Hematopoietic multipotent progenitor cell treated with erythropoietin and hydrocortisone succinate and interleukin-3 and kit ligand, for 8 days (in vitro differentiated cells): ENCODE results near the gene UTP25.

Experiments
- DNase-seq: peaks from one replicate; pipeline ENCODE4 v3.0.0-alpha.2; 2015

UTP25 gene

GRCh38 chr1:209844695-209845407 is 17.1 kb downstream of the UTP25 start:
- DNase-seq = no peak

GRCh38 chr1:209845408-209845725 is 17.6 kb downstream of the UTP25 start:
- no peak for DNase-seq

GRCh38 chr1:209849388-209849787 is 21.6 kb downstream of the UTP25 start:
- DNase-seq = no peak

- peak; percentile 42 for DNase-seq
Measured at GRCh38 chr1:209850342-209850979, 22.7 kb downstream of the UTP25 start.

- DNase-seq = no peak
Measured at GRCh38 chr1:209853676-209854075, 25.9 kb downstream of the UTP25 start.

GRCh38 chr1:209854196-209854595 is 26.4 kb downstream of the UTP25 start:
- no peak for DNase-seq

GRCh38 chr1:209855006-209855405 is 27.2 kb downstream of the UTP25 start:
- no peak for DNase-seq

- no peak for DNase-seq
Measured at GRCh38 chr1:209855623-209856022, 27.9 kb downstream of the UTP25 start.

- DNase-seq = no peak
Measured at GRCh38 chr1:209858561-209859103, 30.9 kb downstream of the UTP25 start.

- peak; percentile 84 for DNase-seq
Measured at GRCh38 chr1:209860293-209860881, 32.6 kb downstream of the UTP25 start.

GRCh38 chr1:209861242-209861641 is 33.5 kb downstream of the UTP25 start:
- DNase-seq = peak; percentile 59

- no peak for DNase-seq
Measured at GRCh38 chr1:209862391-209863356, 34.9 kb downstream of the UTP25 start.

- no peak for DNase-seq
Measured at GRCh38 chr1:209863766-209864485, 36.2 kb downstream of the UTP25 start.

- DNase-seq = no peak
Measured at GRCh38 chr1:209866201-209866600, 38.4 kb downstream of the UTP25 start.

- no peak for DNase-seq
Measured at GRCh38 chr1:209869291-209870149, 41.7 kb downstream of the UTP25 start.

GRCh38 chr1:209870151-209870831 is 42.5 kb downstream of the UTP25 start:
- DNase-seq = no peak

GRCh38 chr1:209871006-209871405 is 43.2 kb downstream of the UTP25 start:
- no peak for DNase-seq

GRCh38 chr1:209871430-209871829 is 43.7 kb downstream of the UTP25 start:
- no peak for DNase-seq

GRCh38 chr1:209873067-209873799 is 45.5 kb downstream of the UTP25 start:
- no peak for DNase-seq

GRCh38 chr1:209875515-209875914 is 47.7 kb downstream of the UTP25 start:
- no peak for DNase-seq
